Dedifferentiated amniotic fluid mesenchymal stem cell (primary cell): ENCODE measurements around the gene APOH.
A peak's percentile ranks its signal among the peaks of the same experiment; 100 is the strongest.
"Not testable (repeated sequence)": the region's sequence is repeated elsewhere in the genome, so short reads cannot be mapped to it uniquely, and the experiment has no call there.

Experiments
- DNase-seq: peaks from one replicate; pipeline ENCODE4 v3.0.0-alpha.2; 2016; ENCODE audit errors: extremely low spot score

Gene APOH, protein sequence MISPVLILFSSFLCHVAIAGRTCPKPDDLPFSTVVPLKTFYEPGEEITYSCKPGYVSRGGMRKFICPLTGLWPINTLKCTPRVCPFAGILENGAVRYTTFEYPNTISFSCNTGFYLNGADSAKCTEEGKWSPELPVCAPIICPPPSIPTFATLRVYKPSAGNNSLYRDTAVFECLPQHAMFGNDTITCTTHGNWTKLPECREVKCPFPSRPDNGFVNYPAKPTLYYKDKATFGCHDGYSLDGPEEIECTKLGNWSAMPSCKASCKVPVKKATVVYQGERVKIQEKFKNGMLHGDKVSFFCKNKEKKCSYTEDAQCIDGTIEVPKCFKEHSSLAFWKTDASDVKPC

DNA sequence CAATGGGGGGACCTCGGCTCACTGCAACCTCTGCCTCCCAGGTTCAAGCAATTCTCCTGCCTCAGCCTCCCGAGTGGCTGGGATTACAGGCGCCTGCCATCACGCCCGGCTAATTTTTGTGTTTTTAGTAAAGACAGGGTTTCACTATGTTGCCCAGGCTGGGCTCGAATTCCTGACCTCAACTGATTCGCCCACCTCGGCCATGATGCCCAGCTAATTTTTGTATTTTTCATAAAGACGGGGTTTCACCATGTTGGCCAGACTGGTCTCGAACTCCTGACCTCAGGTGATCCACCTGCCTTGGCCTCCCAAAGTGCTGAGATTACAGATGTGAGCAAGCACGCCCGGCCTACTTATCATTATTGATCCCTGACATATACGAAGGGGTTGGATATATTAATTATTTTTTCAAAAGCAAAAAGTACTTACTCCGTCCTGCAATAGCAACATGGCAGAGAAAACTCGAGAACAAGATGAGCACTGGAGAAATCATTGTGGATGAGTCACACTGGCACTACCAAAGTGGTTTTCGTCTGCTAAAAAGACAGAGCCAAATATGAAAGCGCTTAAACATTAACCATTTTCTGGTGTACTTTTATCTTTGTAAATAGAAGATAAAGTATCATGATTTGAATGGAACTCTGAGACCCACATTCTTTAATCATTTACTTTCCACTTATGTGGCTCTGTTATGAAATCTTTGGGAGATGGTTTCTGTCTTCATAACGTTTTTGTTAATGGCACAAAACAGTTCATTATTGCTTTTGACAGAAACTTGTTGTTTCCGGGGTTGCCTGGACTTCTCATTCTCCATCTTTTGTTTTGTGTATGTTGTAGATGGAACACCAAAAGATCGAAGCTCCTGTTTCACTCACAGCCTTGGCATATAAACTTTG is at the start of gene APOH:
TSS of gene APOH (minus strand) at position 529 of the 896 bp plus-strand sequence. CDS start at position 493, 36 bp downstream.
- no peak for DNase-seq

DNA sequence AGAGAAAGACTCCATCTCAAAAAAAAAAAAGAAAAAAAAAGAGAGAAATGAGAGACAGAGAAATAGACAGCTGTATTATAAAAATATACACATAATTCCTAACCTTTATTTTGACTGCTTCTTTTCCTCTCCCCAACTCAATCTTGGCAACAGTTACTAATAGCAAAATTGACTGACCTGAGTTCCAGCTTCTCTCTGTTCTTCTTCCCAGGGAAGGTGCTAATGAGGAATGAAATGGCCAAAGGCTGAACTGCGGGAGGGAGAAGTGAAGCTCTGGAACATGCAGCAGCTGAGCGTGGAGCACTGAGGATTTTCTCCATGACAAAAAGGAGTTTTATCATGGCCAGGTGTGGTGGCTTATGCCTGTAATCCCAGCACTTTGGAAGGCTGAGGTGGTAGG is 48.0 kb upstream of the APOH start:
- DNase-seq = no peak

DNA sequence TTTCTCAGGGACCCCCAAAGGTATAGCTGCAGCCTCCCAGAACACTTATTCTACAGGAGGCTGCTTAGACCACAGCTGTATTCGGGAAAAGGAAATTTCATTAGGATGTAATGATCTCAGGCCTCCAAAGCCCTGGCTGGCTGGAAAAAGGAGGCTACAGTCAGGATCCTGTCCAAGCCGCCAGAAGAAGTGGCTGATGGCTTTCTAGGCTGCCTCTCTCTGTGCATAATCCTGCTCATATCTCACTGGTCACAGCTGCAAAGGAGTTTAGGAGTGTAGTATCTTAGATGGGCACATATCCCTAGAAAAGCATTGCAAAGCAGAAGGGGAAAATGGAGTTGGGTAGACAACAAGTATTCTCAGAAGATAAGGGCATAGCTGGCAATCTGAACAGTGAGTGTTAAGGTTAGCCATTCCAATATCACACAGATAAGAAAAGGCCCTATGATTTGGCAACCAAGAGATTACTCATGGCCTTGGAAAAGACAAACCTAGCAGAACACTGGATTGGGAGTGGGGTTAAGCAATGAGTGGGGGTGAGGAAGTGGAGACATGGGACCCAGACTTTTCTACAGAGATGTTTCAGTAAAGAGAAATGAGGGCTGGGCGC is 47.2 kb upstream of the APOH start:
- no peak for DNase-seq

DNA sequence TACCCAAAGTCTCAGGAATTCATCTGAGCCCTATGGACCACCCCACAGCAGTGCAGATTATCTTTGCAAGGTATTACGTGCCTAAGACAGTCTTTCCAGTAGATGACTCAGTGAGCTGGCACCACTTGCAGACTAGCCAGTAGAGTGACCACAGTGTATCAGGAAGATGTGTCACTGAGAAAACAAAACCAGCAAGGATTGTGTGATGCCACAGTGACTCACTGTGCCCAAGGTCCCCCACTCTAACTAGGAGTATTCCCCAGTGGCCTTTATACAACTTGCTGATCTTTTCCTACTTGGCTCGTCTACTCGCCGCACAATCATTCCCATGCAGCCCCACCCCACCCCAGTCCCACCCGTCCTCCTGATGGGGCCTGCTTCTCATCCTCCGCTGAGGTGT is 46.4 kb upstream of the APOH start:
- DNase-seq = peak; percentile 85

DNA sequence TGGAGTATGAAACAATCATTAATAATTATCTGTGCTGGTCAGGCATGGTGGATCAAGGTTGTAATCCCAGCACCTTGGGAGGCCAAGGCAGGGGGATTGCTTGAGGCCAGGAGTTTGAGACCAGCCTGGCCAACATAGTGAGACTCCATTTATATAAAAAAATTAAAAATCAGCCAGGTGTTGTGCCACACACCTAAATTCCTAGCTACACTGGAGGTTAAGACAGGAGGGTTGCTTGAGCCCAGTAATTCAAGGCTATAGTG is 44.3 kb upstream of the APOH start:
- DNase-seq = no peak

DNA sequence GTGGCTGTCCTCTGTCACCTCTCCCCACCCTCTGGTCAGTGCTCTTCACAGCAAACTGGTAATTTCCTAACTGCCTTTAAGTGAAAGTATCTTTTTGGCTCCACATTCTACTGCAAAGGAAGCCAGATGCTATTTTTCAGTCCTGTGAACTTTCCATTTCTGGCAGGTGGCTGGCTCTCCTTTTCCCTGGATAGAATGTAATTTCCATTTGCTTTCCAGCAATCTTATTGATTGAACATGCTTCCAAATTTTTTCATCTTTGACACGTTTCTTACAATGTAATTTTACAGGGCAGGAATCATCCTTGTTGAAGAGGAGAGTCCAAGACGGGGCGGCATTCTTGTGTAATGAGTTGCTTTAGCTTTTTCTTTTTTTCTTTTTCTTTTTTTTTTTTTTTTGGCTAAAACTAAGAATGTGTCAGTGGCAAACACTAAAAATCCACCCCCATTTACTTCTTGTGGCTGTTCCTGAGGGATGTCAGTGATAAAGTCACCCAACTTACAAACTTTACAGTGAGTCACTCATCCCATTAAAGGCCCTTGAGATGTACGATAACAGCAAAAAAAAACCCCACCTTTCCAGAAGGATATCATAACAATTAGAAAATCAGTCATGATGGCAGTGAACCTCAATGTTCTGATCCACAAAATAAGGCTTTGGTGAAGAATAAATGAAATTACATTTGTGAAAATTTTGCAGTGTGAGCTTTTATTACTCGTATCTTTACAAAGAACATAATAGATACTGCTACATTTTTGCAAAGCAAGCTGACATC is 43.8 kb upstream of the APOH start:
- DNase-seq = peak; percentile 59

DNA sequence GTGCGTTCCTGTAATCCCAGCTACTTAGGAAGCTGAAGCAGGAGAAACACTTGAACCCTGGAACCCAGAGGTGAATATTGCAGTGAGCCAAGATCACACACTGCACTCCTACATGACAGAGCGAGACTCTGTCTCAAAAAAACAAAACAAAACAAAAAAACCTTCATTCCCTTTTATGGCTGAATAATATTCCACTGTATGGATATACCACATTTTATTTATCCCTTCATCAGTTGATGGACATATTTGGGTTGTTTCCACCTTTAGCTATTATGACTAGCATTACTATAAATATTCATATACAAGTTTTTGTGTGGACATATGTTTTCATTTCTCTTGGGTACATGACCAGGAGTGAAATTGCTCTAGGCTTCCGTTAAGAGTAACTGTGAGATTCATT is 42.3 kb upstream of the APOH start:
- DNase-seq = no peak

DNA sequence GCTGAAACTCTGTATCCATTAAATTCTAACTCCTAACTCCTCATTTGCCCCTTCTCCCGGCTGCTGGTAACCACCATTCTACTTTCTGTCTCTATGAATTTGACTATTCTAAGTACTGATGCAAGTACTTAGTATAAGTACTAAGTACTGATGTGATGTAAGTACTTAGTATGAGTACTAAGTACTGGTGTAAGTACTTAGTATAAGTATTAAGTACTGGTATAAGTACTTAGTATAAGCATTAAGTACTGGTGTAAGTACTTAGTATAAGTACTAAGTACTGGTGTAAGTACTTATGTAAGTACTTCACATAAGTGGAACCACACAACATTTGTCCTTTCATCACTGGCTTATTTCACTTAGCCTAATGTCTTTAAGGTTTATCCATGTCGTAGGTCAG is 40.9 kb upstream of the APOH start:
- no peak for DNase-seq

DNA sequence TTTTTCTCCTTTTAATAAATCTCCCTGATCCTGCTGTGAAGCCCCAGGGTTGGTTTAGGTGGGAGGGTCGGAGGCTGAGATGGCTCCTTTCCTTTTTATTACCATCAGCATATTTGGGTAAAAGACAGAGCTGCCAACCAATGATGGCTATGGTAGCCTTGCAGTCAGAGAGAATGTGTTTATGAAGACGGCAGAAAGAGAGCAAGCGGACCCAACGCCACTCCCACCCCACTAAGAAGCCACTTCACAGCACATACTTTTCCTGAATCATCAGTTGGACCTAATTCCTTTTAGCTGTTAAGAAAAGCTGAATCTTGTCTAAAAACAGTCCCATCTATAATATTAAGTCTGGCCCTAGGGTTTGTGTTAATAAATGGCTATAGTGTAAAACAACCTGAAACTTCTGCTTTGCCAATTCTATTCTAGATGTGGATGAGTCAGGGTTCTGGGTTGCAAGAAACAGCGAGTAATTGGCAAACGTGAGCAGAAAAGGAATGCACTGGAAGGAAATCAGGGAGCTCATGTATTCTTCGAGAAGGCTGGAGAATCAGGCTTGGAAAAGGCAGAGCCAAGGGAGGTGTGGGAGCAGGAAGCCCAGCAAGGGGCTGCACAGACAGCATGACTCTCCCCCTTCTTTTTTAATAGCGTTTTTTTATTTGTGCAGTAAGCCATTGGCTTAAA is 39.2 kb upstream of the APOH start:
- peak; percentile 77 for DNase-seq

DNA sequence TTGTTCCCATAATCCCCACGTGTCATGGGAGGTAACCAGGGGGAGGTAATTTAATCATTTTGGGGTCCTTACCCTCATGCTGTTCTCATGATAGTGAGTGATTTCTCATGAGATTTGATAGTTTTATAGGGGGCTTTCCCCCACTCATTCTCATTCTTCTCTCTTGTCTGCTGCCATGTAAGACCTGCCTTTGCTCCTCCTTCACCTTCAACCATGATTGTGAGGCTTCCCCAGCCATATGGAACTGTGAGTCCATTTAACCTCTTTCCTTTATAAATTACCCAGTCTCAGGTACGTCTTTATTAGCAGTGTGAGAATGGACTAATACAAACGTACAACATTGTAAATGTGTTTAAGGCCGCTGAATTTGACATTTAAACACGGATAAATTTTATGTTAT is 35.5 kb upstream of the APOH start:
- DNase-seq = no peak

DNA sequence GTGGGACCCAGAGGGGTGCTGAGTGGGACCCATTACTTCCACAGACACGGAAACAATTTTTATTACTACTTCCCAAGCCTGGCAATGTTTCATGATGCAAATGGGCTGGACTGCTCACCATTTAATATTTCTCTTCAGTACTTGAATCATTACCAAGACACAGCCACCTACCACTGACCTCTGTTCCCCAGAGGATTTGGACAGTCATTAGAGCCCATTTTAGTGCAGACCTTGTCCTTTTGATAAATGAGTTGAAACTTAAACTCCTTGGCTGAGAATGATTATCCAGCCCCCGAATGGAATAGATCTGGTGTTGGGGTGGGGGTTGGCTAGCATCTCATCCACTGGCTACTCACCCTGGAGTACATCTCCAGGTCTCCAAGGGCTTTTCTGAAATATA is 33.6 kb upstream of the APOH start:
- DNase-seq = no peak

DNA sequence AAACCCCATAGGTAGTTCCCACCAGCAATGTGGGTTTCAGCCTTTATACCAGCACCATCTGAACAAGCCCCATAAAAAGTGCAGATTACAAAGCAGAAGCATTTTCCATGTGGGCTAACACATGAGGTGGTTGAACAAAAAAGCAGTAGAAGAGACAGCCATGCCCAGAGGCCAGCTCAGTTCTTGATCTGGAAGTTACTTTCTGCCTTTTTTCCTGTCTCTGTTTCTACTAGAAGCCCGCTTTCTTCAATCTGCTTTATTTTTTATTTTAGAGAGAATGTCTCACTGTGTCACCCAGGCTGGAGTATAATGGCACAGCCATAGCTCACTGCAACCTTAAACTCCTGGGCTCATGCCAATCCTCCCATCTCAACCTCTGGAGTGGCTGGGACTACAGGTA is 31.5 kb upstream of the APOH start:
- no peak for DNase-seq

DNA sequence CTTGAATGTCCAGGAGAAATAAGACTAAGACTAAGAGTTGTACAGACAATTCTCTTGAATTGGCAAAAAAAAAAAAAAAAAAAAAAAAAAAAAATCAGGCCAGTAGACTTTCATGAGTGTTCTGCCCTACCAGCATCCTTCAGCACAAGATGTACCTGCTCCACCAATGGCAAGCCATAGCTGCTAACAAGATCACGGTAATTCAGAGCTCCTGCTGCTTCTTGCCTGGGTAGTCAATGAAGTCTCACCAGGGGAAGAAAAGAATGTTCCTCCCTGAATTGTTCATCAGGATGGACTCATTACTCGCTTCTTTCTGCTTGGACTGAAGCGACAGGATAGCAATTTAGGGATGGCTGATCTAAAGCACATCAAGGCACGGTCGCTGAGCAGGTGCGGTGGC is 31.1 kb upstream of the APOH start:
- DNase-seq = no peak

DNA sequence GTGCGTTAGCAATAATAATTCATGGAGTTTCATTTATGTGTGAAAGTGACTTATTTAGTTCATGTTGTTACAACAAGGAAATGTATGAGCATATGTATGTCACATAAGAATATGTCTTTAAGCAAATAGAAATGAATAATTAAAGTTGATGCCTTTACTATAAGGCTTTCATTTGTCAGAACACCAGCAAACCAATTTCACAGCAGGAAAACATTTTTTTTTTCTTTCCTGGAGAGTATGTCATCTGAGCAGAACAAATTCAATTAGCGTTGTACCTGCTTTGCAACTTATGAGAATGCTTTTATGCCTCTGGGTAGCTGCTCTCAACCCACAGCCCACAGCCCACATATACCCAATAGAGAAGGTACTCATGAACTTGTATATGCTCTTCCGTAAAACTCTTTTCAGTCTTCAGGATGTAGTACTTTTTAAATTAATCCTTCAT is 26.3 kb upstream of the APOH start:
- no peak for DNase-seq

DNA sequence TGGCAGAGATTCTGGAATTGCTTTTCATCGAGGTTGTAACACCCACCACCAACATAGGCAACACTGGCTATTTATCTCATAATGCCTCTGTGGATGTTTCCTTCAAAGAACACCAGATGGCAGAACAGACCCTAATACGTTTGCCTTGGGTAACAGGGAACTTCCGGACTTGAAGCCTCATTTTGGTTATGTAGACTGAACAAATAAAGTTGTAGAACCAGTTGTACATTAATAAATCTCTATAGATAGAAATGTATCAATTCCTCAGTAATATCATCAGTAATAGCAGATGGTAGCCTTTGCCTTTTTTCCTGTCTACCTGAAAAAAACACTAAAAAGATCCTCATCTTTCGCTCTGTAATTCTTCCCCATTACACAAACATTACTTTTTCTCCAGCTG is 25.9 kb upstream of the APOH start:
- DNase-seq = peak; percentile 91

DNA sequence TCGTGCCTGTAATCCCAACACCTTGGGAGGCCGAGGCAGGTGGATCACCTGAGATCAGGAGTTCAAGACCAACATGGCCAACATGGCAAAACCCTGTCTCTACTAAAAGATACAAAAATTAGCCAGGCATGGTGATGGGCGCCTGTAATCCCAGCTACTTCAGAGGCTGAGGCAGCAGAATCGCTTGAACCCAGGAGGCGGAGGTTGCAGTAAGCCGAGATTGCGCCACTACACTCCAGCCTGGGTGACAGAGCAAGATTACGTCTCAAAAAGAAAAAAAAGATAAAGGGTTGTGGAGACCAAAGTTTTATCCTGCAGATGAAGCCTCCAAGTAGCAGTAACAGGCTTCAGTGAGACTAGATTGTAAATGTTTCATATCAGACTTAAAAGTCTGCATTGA is 24.2 kb upstream of the APOH start:
- DNase-seq = not testable (repeated sequence)

DNA sequence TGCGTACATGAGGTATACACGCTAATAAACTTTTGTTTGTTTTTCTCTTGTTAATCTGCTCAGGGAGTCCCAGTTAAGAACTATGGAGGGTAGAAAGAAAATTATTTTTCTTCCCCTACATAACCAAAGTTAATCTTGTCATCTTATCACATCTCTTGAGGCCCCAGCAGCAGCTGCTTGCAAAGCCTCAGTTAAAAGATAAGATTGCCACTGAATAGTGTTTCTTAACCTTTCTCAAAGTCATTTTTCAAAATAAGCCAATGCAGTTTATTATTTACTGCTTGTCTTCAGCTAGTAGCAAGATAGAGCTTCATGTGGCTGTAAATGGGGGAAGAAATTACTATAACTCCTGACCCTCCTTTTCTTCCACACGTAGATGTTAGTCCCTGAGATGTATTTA is 21.5 kb upstream of the APOH start:
- no peak for DNase-seq

DNA sequence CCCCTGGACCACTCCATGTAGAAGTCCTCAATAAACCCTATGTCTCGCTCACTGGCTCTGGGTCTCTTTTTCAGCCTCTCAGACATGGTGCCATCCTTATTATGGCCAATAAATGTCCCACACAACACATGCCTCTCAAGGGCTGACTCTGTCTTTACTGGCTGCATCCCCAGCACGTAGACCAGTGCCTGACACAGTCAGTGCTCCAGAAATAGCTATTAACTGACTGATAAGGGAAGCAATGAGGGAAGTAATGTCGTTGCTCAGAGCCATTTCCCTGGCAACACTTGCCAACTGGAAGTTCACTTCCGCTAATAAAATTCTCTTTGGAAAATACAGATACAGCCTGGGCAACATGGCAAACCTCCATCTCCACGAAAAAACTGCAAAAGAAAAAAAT is 19.1 kb upstream of the APOH start:
- no peak for DNase-seq

DNA sequence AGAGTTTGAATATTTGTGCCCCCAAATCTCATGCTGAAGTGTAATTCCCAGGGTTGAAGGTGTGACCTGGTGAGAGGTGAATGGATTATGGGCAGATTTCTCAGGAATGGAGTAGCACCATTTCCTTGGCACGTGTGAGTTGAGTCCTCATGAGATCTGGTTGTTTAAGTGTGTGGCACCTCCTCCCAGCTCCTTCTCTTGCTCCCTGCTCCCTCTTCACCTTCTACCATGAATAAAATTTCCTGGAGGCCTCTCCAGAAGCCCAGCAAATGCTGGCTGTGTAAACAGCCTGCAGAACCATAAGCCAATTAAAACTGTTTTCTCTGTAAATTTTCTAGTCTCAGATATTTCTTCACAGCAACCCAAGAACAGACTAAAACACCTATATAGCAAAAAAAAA is 12.6 kb upstream of the APOH start:
- DNase-seq = no peak

DNA sequence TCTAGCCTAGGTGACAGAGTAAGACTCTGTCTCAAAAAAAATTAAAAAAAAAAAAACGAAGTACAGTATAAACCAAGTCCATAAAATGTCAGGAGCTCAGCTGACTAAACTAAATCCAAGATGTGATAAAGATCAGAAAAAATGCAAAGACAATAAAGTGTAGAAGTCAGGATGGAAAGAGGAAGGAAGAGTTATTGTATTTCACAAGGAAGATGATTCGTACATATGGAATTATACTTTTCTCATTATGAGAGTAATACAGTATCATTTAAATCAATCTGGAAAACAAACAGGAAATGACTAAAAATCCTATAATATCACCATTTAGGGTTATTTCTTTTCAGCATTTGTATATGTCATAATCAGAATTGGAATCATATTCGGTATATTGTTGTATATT is 11.4 kb upstream of the APOH start:
- peak; percentile 30 for DNase-seq

DNA sequence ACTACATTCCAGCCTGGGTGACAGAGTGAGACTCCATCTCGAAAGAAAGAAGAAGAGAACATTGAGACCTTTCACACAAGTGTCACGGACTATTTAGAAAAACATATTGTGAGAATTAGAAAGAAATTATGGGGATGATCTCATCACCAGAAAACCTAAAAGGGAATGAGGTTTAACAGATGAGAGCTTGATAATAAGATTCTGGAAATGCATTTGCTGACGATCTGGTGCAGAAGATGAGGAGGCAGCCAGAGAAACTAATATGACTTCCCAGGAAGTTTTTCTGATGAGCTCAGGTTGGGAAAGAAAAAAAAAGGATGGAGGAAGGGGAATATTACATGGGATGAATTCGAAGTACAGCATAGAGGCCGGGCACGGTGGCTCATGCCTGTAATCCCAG is 10.8 kb upstream of the APOH start:
- no peak for DNase-seq
